Keratinocyte (primary cell): ENCODE data around the gene TMEM135. TPM values are rescaled to one million over a fixed set of nuclear protein-coding genes. Genes with fewer than 3 reads are reported as not detected.

Source experiments
- DNase-seq: peaks from one replicate; pipeline ENCODE4 v3.0.0-alpha.2; 2011; ENCODE audit warnings: low read depth, missing footprints, low spot score
- FAIRE-seq: peaks from 2 replicates; lab custom pipeline; 2011; peaks lifted over from hg19 to GRCh38; lab: Jason Lieb, UNC
- H2AFZ ChIP-seq: 2 replicates; pipeline ENCODE4 v1.6.0; 2012; ENCODE audit warnings: low read length, control low read depth, inconsistent platforms; ENCODE audit not compliant: control insufficient read depth
- H3K27ac ChIP-seq: 2 replicates; pipeline ENCODE4 v1.5.1; 2011; ENCODE audit warnings: low read length; ENCODE audit not compliant: control insufficient read depth, insufficient read depth
- H3K27me3 ChIP-seq: 3 replicates; pipeline ENCODE4 v1.6.0; 2011; ENCODE audit warnings: low read length; ENCODE audit not compliant: control insufficient read depth, insufficient read depth; ENCODE audit errors: extremely low read depth
- H3K36me3 ChIP-seq, 2 experiments: 2 replicates in 1 of 2; 3 replicates in 1 of 2; pipeline ENCODE4 v1.5.1; 2011; ENCODE audit warnings: low read length in 2 of 2, mild to moderate bottlenecking in 1 of 2; ENCODE audit not compliant: control insufficient read depth in 2 of 2, insufficient read depth in 2 of 2; ENCODE audit errors: extremely low read depth in 1 of 2
- H3K4me1 ChIP-seq: 3 replicates; pipeline ENCODE4 v1.5.1; 2011; ENCODE audit warnings: low read length; ENCODE audit not compliant: control insufficient read depth, insufficient read depth; ENCODE audit errors: extremely low read depth
- H3K4me2 ChIP-seq: 3 replicates; pipeline ENCODE4 v1.6.0; 2011; ENCODE audit warnings: low read depth, low read length; ENCODE audit not compliant: control insufficient read depth, insufficient read depth; ENCODE audit errors: extremely low read depth
- H3K4me3 ChIP-seq, 3 experiments: fragments of 200-600 bp in 1 of 3; sonication (generic) in 1 of 3; 2 replicates in 2 of 3; 3 replicates in 1 of 3; pipeline ENCODE4 v1.5.1; 2011 to 2016; ENCODE audit warnings: low read length in 3 of 3, mild to moderate bottlenecking in 3 of 3, control low read depth in 2 of 3, inconsistent platforms in 1 of 3, low read depth in 1 of 3, mixed read lengths in 1 of 3, mixed run types in 1 of 3, moderate library complexity in 1 of 3; ENCODE audit not compliant: control insufficient read depth in 2 of 3, insufficient read depth in 2 of 3; ENCODE audit errors: extremely low read depth in 1 of 3
- H3K79me2 ChIP-seq: 2 replicates; pipeline ENCODE4 v1.6.0; 2012; ENCODE audit warnings: low read length; ENCODE audit not compliant: control insufficient read depth, insufficient read depth
- H3K9ac ChIP-seq: 3 replicates; pipeline ENCODE4 v1.6.0; 2011; ENCODE audit warnings: low read length; ENCODE audit not compliant: control insufficient read depth, insufficient read depth; ENCODE audit errors: extremely low read depth
- H3K9me1 ChIP-seq: 3 replicates; pipeline ENCODE4 v1.6.0; 2011; ENCODE audit warnings: low read length; ENCODE audit not compliant: control insufficient read depth, insufficient read depth; ENCODE audit errors: extremely low read depth
- H3K9me3 ChIP-seq: 2 replicates; pipeline ENCODE4 v1.5.1; 2012; ENCODE audit warnings: low read depth, low read length; ENCODE audit not compliant: control insufficient read depth
- H4K20me1 ChIP-seq: 3 replicates; pipeline ENCODE4 v1.6.0; 2011; ENCODE audit warnings: low read length; ENCODE audit not compliant: control insufficient read depth, insufficient read depth; ENCODE audit errors: extremely low read depth
- CTCF ChIP-seq, 3 experiments: IDR thresholded peaks in 1 of 3; conservative IDR thresholded peaks in 1 of 3; optimal IDR thresholded peaks in 1 of 3; 2 replicates in 2 of 3; 3 replicates in 1 of 3; pipeline versions ENCODE3 to v1.5.1; 2011; ENCODE audit warnings: low read length in 3 of 3, mild to moderate bottlenecking in 3 of 3, moderate library complexity in 2 of 3, control low read depth in 1 of 3, inconsistent platforms in 1 of 3; ENCODE audit not compliant: insufficient read depth in 2 of 3; ENCODE audit errors: extremely low read depth in 1 of 3
- EZH2 ChIP-seq: IDR thresholded peaks from one replicate; pipeline ENCODE4 v1.6.1; 2012; ENCODE audit warnings: inconsistent platforms, mild to moderate bottlenecking, low read length, moderate library complexity
- dilution Hi-C: fragments of 300-500 bp; cut with MboI; formaldehyde crosslinking; loops from one replicate; pipeline ENCODE4 v1.7.0; 2020; ENCODE audit warnings: low sequenced_read_pairs; ENCODE audit not compliant: extremely low pct_ligation_motif_present
- polyA plus RNA-seq, 5 experiments: library from polyadenylated mRNA; depleted of rRNA in 3 of 5; stranded (reverse) in 3 of 5; stranded (forward) in 1 of 5; unstranded in 1 of 5; fragments of >200 nt; gene quantifications; 1 replicate in 1 of 5; 2 replicates in 3 of 5; 3 replicates in 1 of 5; pipeline versions ENCODE4 v1.2.1 to v1.2.3, GENCODE V29; 2011 to 2012; ENCODE audit warnings: missing spikeins in 2 of 5, low read depth in 1 of 5, low replicate concordance in 1 of 5

Gene TMEM135
- polyA plus RNA-seq, 1 donor (not counting 4 experiments of a cell fraction or from before 2014, with no cell fraction given): 15.0 TPM

GRCh38 chr11:87005569-87005921 is 32.2 kb upstream of the TMEM135 start:
- no peak for FAIRE-seq
- H3K36me3 ChIP-seq: no peaks in the 10 kb centered on the region
- no peak for DNase-seq
- H3K9me3 ChIP-seq: no peaks in the 10 kb centered on the region
- TF ChIP-seq EZH2 (no peak), CTCF (optimal IDR thresholded peaks at IDR 0.05 in 1 of 3, IDR thresholded peaks at IDR 0.05 in 1 of 3, conservative IDR thresholded peaks at IDR 0.05 in 1 of 3; ENCODE audit: extremely low read depth in 1 of 3, insufficient read depth in 2 of 3, low read length in 3 of 3) (no peak)
- dilution Hi-C loops: no loop called here
- no peak overlapping the region for H3K9ac ChIP-seq
- H3K9me1 ChIP-seq: no peaks in the 10 kb centered on the region
- H3K27ac ChIP-seq: no peak overlapping the region
- H3K4me3 ChIP-seq: no peak overlapping the region
- no peaks in the 10 kb centered on the region for H3K4me1 ChIP-seq
- no peaks in the 10 kb centered on the region for H4K20me1 ChIP-seq
- H3K79me2 ChIP-seq: no peaks in the 10 kb centered on the region
- H2AFZ ChIP-seq: no peak overlapping the region
- no peaks in the 10 kb centered on the region for H3K27me3 ChIP-seq
- H3K4me2 ChIP-seq: no peak overlapping the region

- no peak for TF ChIP-seq CTCF (optimal IDR thresholded peaks at IDR 0.05 in 1 of 3, IDR thresholded peaks at IDR 0.05 in 1 of 3, conservative IDR thresholded peaks at IDR 0.05 in 1 of 3; ENCODE audit: extremely low read depth in 1 of 3, insufficient read depth in 2 of 3, low read length in 3 of 3)
- no peak for TF ChIP-seq EZH2
- no peaks in the 10 kb centered on the region for H3K79me2 ChIP-seq
- no peaks in the 10 kb centered on the region for H3K36me3 ChIP-seq
- H4K20me1 ChIP-seq: no peaks in the 10 kb centered on the region
- no peaks in the 10 kb centered on the region for H3K9me3 ChIP-seq
- H2AFZ ChIP-seq: no peak overlapping the region
- dilution Hi-C loops: no loop called here
- DNase-seq: no peak
- no peak overlapping the region for H3K4me2 ChIP-seq
- no peaks in the 10 kb centered on the region for H3K4me1 ChIP-seq
- H3K27ac ChIP-seq: no peak overlapping the region
- H3K9ac ChIP-seq: no peak overlapping the region
- no peak for FAIRE-seq
- no peaks in the 10 kb centered on the region for H3K27me3 ChIP-seq
- no peak overlapping the region for H3K4me3 ChIP-seq
- H3K9me1 ChIP-seq: no peaks in the 10 kb centered on the region
Observed at GRCh38 chr11:87006035-87006434, 31.7 kb upstream of the TMEM135 start.
